Liver (tissue), 9 donors: ENCODE data around the gene BGN. TPM values are rescaled to one million over a fixed set of nuclear protein-coding genes. Genes with fewer than 3 reads are reported as not detected.

ENCODE experiments used
- DNase-seq: peaks from one replicate; pipeline ENCODE4 v3.0.0-alpha.2; 2017; ENCODE audit warnings: low spot score
- H3K27ac ChIP-seq, 2 donors: one replicate each; pipeline ENCODE4 v1.7.0; 2013; ENCODE audit warnings: inconsistent platforms in 2 of 2, low read length in 2 of 2, control low read depth in 1 of 2, low read depth in 1 of 2, mild to moderate bottlenecking in 1 of 2
- H3K27me3 ChIP-seq, 4 donors: one replicate each; pipeline versions ENCODE4 v1.6.1 to v1.7.0; 2013; ENCODE audit warnings: low read length in 3 of 4, inconsistent platforms in 1 of 4, mild to moderate bottlenecking in 1 of 4, moderate library complexity in 1 of 4; ENCODE audit not compliant: control insufficient read depth in 4 of 4, insufficient read depth in 4 of 4
- H3K36me3 ChIP-seq, 4 donors: one replicate each; pipeline versions ENCODE4 v1.6.1 to v1.7.0; 2013; ENCODE audit warnings: low read length in 3 of 4, mild to moderate bottlenecking in 3 of 4, low read depth in 1 of 4, moderate library complexity in 1 of 4; ENCODE audit not compliant: control insufficient read depth in 4 of 4, insufficient read depth in 3 of 4
- H3K4me1 ChIP-seq, 4 donors: one replicate each; pipeline versions ENCODE4 v1.6.1 to v1.7.0; 2013; ENCODE audit warnings: low read length in 3 of 4, mild to moderate bottlenecking in 3 of 4, moderate library complexity in 1 of 4; ENCODE audit not compliant: control insufficient read depth in 4 of 4, insufficient read depth in 4 of 4
- H3K4me3 ChIP-seq, 3 donors: one replicate each; pipeline versions ENCODE4 v1.6.1 to v1.7.0; 2013; ENCODE audit warnings: low read length in 3 of 3, control low read depth in 1 of 3, low read depth in 1 of 3, mild to moderate bottlenecking in 1 of 3
- H3K9ac ChIP-seq, 2 donors: one replicate each; pipeline ENCODE4 v1.7.0; 2013; ENCODE audit warnings: low read length in 2 of 2, mild to moderate bottlenecking in 2 of 2, moderate library complexity in 2 of 2, control low read depth in 1 of 2, low read depth in 1 of 2
- H3K9me3 ChIP-seq, 4 donors: one replicate each; pipeline versions ENCODE4 v1.6.1 to v1.7.0; 2013; ENCODE audit warnings: low read length in 3 of 4; ENCODE audit not compliant: control insufficient read depth in 4 of 4
- ATF3 ChIP-seq: IDR thresholded peaks from 2 replicates; pipeline ENCODE4 v1.6.1; 2016; ENCODE audit warnings: antibody characterized with exemption
- CTCF ChIP-seq: fragments of 150-350 bp; IDR thresholded peaks from 2 replicates; pipeline ENCODE4 v1.5.1; 2017; ENCODE audit warnings: improper control_type of control experiment, low read depth, low read length; ENCODE audit not compliant: missing input control
- EGR1 ChIP-seq, 2 donors: IDR thresholded peaks; 2 replicates each; pipeline ENCODE4 v1.6.1; 2016 to 2018; ENCODE audit warnings: antibody characterized with exemption in 2 of 2, low read depth in 2 of 2
- FOXA1 ChIP-seq: IDR thresholded peaks from 2 replicates; pipeline ENCODE4 v1.6.1; 2016; ENCODE audit warnings: antibody characterized with exemption
- FOXA2 ChIP-seq: IDR thresholded peaks from 2 replicates; pipeline ENCODE4 v1.6.1; 2016; ENCODE audit warnings: antibody characterized with exemption
- GABPA ChIP-seq, 2 donors: IDR thresholded peaks in 1 of 2; conservative IDR thresholded peaks in 1 of 2; 2 replicates each; pipeline ENCODE4 v1.6.1; 2016; ENCODE audit warnings: antibody characterized with exemption in 2 of 2, mild to moderate bottlenecking in 1 of 2, moderate library complexity in 1 of 2
- HNF4A ChIP-seq, 2 donors: conservative IDR thresholded peaks; 2 replicates each; pipeline ENCODE4 v1.6.1; 2016; ENCODE audit warnings: antibody characterized with exemption in 2 of 2, mild to moderate bottlenecking in 2 of 2
- JUND ChIP-seq, 2 donors: IDR thresholded peaks; 2 replicates each; pipeline ENCODE4 v1.6.1; 2016; ENCODE audit warnings: antibody characterized with exemption in 2 of 2
- MAX ChIP-seq: IDR thresholded peaks from 2 replicates; pipeline ENCODE4 v1.6.1; 2016; ENCODE audit warnings: antibody characterized with exemption
- NR2F2 ChIP-seq: IDR thresholded peaks from 2 replicates; pipeline ENCODE4 v1.6.1; 2016; ENCODE audit warnings: antibody characterized with exemption
- RAD21 ChIP-seq, 2 donors: IDR thresholded peaks; 2 replicates each; pipeline ENCODE4 v1.6.1; 2016; ENCODE audit warnings: antibody characterized with exemption in 2 of 2, mild to moderate bottlenecking in 2 of 2
- REST ChIP-seq: IDR thresholded peaks from 2 replicates; pipeline ENCODE4 v1.6.1; 2016; ENCODE audit warnings: antibody characterized with exemption, mild to moderate bottlenecking
- RXRA ChIP-seq, 2 donors: IDR thresholded peaks; 2 replicates each; pipeline ENCODE4 v1.6.1; 2017 to 2018; ENCODE audit warnings: antibody characterized with exemption in 2 of 2, mild to moderate bottlenecking in 1 of 2
- SP1 ChIP-seq: IDR thresholded peaks from 2 replicates; pipeline ENCODE4 v1.6.1; 2018; ENCODE audit warnings: antibody characterized with exemption, mild to moderate bottlenecking
- TAF1 ChIP-seq: conservative IDR thresholded peaks from 2 replicates; pipeline ENCODE4 v1.6.1; 2016; ENCODE audit warnings: antibody characterized with exemption, mild to moderate bottlenecking
- YY1 ChIP-seq: IDR thresholded peaks from 2 replicates; pipeline ENCODE4 v1.6.1; 2016; ENCODE audit warnings: antibody characterized with exemption, mild to moderate bottlenecking
- WGBS: extraction: QIAGEN DNeasy Blood & Tissue Kit; methylation state at CpG from one replicate; pipeline ENCODE4 v1.1.7; 2013; 5-methylcytosine and 5-hydroxymethylcytosine counted together
- polyA plus RNA-seq, 2 donors: library from polyadenylated mRNA; stranded (reverse) in 1 of 2; unstranded in 1 of 2; fragments of 200-250 nt in 1 of 2; fragments of >200 nt in 1 of 2; fragmentation: Nextera tagmentation in 1 of 2; extraction: Ambion mirVana in 1 of 2; gene quantifications; one replicate each; pipeline versions ENCODE4 v1.2.1 to v1.2.3, GENCODE V29; 2013 to 2015
- total RNA-seq, 2 donors: library from RNA; depleted of rRNA; stranded (reverse); fragments of >200 nt; gene quantifications; one replicate each; pipeline ENCODE4 v1.2.3, GENCODE V29; 2014
- TF ChIP-seq, protein P1 (sequence below): IDR thresholded peaks from 2 replicates; pipeline ENCODE4 v1.6.1; 2016; ENCODE audit warnings: antibody characterized with exemption
- donor health status: healthy.
- donor health status: healthy.
- donor health status: healthy.
- donor health status: healthy.
- donor health status: healthy.

BGN gene
- total and polyA plus RNA-seq, 4 donors: 11.7 to 131 (median 44.8) TPM

DNA sequence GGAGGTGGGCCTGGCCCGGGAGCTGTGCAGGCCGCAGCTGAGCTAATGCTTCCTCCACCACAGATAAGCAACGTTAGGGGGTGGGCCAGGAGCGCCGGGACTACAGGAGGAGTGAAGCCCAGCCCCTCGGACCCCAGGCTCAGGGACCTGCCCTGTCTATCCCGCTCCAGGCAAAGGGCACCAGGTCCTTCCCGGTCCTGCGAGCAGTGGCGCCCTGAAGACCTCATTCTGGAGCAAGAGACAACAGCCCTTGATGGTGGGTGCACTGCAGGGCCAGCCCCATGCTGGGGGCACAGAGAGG, 48.2 kb upstream of the BGN start (continued):
- TF ChIP-seq MAX: no peak
- no peak for TF ChIP-seq EGR1 (IDR thresholded peaks at IDR 0.05; ENCODE audit: low read depth in 2 of 2)
- TF ChIP-seq FOXA2: no peak

GRCh38 chrX:153446950-153447580, 47.7 kb upstream of the BGN start:
- WGBS: 97% methylated on average over 17 of the region's 17 CpGs
- Histone ChIP-seq H3K36me3 (peaks cover 0 to 3% (median 0%) of the 10 kb centered on the region in 4 donors), H3K27ac (no peak overlapping the region), H3K4me3 (no peak overlapping the region), H3K9me3 (no peaks in the 10 kb centered on the region), H3K4me1 (no peaks in the 10 kb centered on the region), H3K27me3 (no peaks in the 10 kb centered on the region), H3K9ac (no peak overlapping the region)
- TF ChIP-seq YY1 (no peak), FOXA1 (no peak), SP1 (no peak), EGR1 (IDR thresholded peaks at IDR 0.05; ENCODE audit: low read depth in 2 of 2) (no peak), CTCF (no peak), TAF1 (no peak), GABPA (IDR thresholded peaks at IDR 0.05 in 1 of 2, conservative IDR thresholded peaks at IDR 0.05 in 1 of 2) (no peak), ATF3 (no peak), RXRA (IDR thresholded peaks at IDR 0.05) (no peak), REST (no peak), HNF4A (conservative IDR thresholded peaks at IDR 0.05) (no peak), FOXA2 (no peak), NR2F2 (no peak), MAX (no peak), RAD21 (IDR thresholded peaks at IDR 0.05) (no peak), JUND (IDR thresholded peaks at IDR 0.05) (no peak)
- TF ChIP-seq, protein P1, sequence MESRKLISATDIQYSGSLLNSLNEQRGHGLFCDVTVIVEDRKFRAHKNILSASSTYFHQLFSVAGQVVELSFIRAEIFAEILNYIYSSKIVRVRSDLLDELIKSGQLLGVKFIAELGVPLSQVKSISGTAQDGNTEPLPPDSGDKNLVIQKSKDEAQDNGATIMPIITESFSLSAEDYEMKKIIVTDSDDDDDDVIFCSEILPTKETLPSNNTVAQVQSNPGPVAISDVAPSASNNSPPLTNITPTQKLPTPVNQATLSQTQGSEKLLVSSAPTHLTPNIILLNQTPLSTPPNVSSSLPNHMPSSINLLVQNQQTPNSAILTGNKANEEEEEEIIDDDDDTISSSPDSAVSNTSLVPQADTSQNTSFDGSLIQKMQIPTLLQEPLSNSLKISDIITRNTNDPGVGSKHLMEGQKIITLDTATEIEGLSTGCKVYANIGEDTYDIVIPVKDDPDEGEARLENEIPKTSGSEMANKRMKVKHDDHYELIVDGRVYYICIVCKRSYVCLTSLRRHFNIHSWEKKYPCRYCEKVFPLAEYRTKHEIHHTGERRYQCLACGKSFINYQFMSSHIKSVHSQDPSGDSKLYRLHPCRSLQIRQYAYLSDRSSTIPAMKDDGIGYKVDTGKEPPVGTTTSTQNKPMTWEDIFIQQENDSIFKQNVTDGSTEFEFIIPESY: no peak
- no peak for DNase-seq
